Ascending aorta (tissue), 2 donors: Measurements from ENCODE around the gene PASD1. TPM values are rescaled to one million over a fixed set of nuclear protein-coding genes. Genes with fewer than 3 reads are reported as not detected.

ENCODE experiments used
- DNase-seq, 2 donors: peaks; one replicate each; pipeline ENCODE4 v3.0.0-alpha.2; 2019; ENCODE audit warnings: low spot score in 2 of 2
- H3K27ac ChIP-seq, 2 donors: fragments of 200-600 bp; sonication (generic); one replicate each; pipeline ENCODE4 v1.5.1; 2016 to 2017; ENCODE audit warnings: mild to moderate bottlenecking in 1 of 2
- H3K27me3 ChIP-seq: fragments of 200-600 bp; sonication (generic); one replicate; pipeline ENCODE4 v1.5.1; 2017
- H3K36me3 ChIP-seq, 2 donors: fragments of 200-600 bp; sonication (generic); one replicate each; pipeline ENCODE4 v1.5.1; 2016
- H3K4me1 ChIP-seq, 2 donors: fragments of 200-600 bp; sonication (generic); one replicate each; pipeline ENCODE4 v1.5.1; 2016 to 2017; ENCODE audit warnings: mild to moderate bottlenecking in 1 of 2
- H3K4me3 ChIP-seq, 2 donors: fragments of 200-600 bp; sonication (generic); one replicate each; pipeline ENCODE4 v1.5.1; 2016 to 2017; ENCODE audit warnings: mild to moderate bottlenecking in 1 of 2
- H3K9me3 ChIP-seq, 2 donors: fragments of 200-600 bp; sonication (generic); one replicate each; pipeline ENCODE4 v1.5.1; 2016
- CTCF ChIP-seq, 3 experiments: fragments of 200-600 bp in 2 of 3; fragments of 450-650 bp in 1 of 3; sonication (generic) in 2 of 3; IDR thresholded peaks; one replicate each; pipeline ENCODE4 v1.5.1; 2016 to 2019; ENCODE audit warnings: antibody characterized with exemption in 3 of 3, mild to moderate bottlenecking in 1 of 3, moderate library complexity in 1 of 3
- intact Hi-C: fragments of 100-400 bp; cut with DNase I; formaldehyde crosslinking; loops from one replicate; pipeline ENCODE4 v1.15.1; 2023
- total RNA-seq: library from RNA; depleted of rRNA; stranded (reverse); fragments of >200 nt; gene quantifications from one replicate; pipeline ENCODE4 v1.1.0, GENCODE V29; 2016

Gene PASD1
- total RNA-seq, 1 donor from 2014 or later = not detected

- intact Hi-C loops = no loop called here
- Histone ChIP-seq H3K4me1 (no peaks in the 10 kb centered on the region), H3K36me3 (no peaks in the 10 kb centered on the region), H3K27ac (no peak overlapping the region), H3K9me3 (no peaks in the 10 kb centered on the region), H3K27me3 (no peaks in the 10 kb centered on the region), H3K4me3 (no peak overlapping the region)
- TF ChIP-seq CTCF (IDR thresholded peaks at IDR 0.05) = no peak
- DNase-seq = no peak
These were observed 148.8 kb downstream of the PASD1 start for GRCh38 chrX:151712253-151712652.

GRCh38 chrX:151713849-151714248 is 150.4 kb downstream of the PASD1 start:
- no peaks in the 10 kb centered on the region for H3K27me3 ChIP-seq
- peak in 1 of 3 experiments; percentile 38 for TF ChIP-seq CTCF (IDR thresholded peaks at IDR 0.05)
- intact Hi-C loops = no loop called here
- no peaks in the 10 kb centered on the region for H3K4me1 ChIP-seq
- DNase-seq = no peak
- H3K9me3 ChIP-seq = no peaks in the 10 kb centered on the region
- H3K36me3 ChIP-seq = no peaks in the 10 kb centered on the region
- H3K4me3 ChIP-seq = no peak overlapping the region
- no peak overlapping the region for H3K27ac ChIP-seq

GRCh38 chrX:151714362-151714761 is 150.9 kb downstream of the PASD1 start:
- H3K9me3 ChIP-seq = no peaks in the 10 kb centered on the region
- H3K36me3 ChIP-seq = no peaks in the 10 kb centered on the region
- DNase-seq = no peak
- no peak overlapping the region for H3K4me3 ChIP-seq
- H3K27me3 ChIP-seq = no peaks in the 10 kb centered on the region
- no peak for TF ChIP-seq CTCF (IDR thresholded peaks at IDR 0.05)
- intact Hi-C loops = no loop called here
- no peak overlapping the region for H3K27ac ChIP-seq
- no peaks in the 10 kb centered on the region for H3K4me1 ChIP-seq

- H3K4me1 ChIP-seq = no peaks in the 10 kb centered on the region
- TF ChIP-seq CTCF (IDR thresholded peaks at IDR 0.05) = no peak
- no peaks in the 10 kb centered on the region for H3K9me3 ChIP-seq
- no peaks in the 10 kb centered on the region for H3K36me3 ChIP-seq
- H3K27ac ChIP-seq = no peak within 1 kb of the TSS
- no peaks in the 10 kb centered on the region for H3K27me3 ChIP-seq
- intact Hi-C loops = no loop called here
- no peak for DNase-seq
- H3K4me3 ChIP-seq = no peak within 1 kb of the TSS
These were observed 152.3 kb downstream of the PASD1 start, which contains the start of gene FATE1 for GRCh38 chrX:151715752-151716151. FATE1 (plus strand) TSS chrX:151716035; CDS start chrX:151716120, 85 bp downstream.

GRCh38 chrX:151722241-151722846 is 158.9 kb downstream of the PASD1 start:
- Histone ChIP-seq H3K4me3 (no peak overlapping the region), H3K36me3 (no peaks in the 10 kb centered on the region), H3K27me3 (no peaks in the 10 kb centered on the region), H3K4me1 (no peaks in the 10 kb centered on the region), H3K9me3 (no peaks in the 10 kb centered on the region), H3K27ac (no peak overlapping the region)
- no peak for TF ChIP-seq CTCF (IDR thresholded peaks at IDR 0.05)
- DNase-seq = no peak
- intact Hi-C loops = no loop called here
